CD1c-positive myeloid dendritic cell (primary cell): ENCODE measurements around the gene MSRB1.

Source experiments
- DNase-seq: peaks from one replicate; pipeline ENCODE4 v3.0.0-alpha.2; 2016; ENCODE audit errors: extremely low spot score

The MSRB1 gene

DNA sequence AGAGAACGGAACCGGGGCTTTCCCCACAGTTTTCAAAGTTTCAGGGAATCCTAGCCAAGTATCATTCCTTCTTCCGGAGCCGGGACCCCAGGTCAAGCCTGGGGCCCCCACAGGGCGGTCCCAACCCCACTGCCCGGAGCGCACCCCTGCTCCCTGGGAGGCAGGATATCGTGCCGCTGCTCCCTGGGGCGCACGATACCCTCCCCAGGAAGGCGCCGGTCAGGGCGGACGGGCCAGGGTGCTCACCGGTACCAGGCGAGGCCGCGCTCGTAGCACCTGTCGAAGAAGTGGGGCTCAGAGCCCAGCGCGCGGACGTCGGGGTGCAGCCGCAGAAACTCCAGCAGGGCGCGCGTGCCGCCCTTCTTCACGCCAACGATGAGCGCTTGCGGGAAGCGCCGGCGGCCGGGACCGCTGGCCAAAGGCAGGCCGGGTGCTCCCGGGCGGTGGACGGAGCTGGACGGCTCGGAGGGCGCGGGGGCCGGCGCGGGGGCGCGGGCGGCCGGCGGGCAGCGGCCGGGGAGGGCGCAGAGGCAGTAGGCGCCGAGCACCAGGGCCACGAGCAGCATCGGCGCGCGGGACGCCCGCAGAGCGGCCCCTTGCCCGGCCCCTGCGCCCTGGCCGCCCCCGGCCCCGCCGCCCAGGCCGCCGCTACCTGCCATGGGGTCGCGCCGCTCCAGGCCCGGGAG is 25.2 kb downstream of the MSRB1 start:
- no peak for DNase-seq

GRCh38 chr16:1917056-1917664 is 25.8 kb downstream of the MSRB1 start:
- no peak for DNase-seq

DNA sequence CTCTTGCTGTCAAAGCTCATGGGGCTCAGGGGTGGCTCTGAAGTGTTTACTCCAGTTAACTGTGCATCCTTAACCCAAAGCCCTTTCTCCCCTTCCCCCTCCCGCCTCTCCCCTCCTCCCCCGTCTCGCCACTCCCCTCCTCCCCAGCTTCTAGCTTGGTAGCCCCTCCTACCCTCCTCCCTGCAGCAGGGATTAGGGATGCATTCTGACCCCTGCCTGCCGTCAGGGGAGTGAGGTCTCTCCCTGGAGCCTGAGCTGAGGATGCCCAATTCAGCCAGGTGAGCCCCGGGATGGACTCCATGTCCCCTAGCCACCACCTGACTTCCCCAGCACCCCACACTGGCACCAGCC is 26.4 kb downstream of the MSRB1 start:
- DNase-seq = no peak

DNA sequence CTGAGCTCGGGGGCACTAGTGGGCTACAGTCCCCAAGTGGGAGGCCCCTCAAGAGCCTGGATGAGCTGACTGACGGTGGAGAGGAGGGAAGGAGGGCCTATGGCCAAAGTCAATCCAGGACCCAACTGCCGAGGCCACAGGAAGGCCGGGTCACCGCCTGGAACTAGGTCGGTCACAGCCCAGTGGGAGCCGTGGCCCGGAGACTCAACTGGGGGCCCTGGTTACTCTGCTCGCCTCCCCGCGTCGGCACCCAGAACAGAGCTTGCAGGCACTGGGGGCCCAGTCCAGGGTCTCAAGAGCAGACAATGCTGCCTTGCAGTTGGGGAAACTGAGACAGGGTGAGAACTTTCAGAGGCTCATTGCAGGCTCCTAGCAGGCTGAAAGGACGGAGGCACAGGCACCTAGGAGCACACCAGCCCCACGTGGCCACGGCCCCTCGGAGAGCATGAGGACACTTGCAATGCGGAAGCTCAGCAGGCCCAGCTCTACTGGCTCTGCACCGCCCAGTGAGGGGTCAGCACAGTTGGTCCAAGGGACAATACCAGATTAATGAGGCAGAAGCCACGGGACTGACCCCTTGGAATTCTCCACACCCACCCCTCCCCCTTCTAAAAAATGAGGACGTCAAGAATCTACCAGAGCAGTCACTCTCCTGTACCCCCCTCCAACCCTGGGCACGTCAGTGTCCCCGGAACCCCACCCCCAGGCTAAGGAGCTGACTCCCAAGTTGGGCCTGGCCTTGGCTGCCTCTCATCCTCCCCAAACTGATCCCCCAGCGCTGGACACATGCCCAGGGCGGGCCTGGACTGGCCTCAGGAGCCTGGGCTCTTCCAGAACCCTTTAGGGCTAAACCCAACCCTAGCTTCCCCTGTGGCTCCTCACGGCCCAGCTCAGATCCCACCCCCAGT is 27.0 kb downstream of the MSRB1 start:
- DNase-seq = no peak

- no peak for DNase-seq
These were observed 28.0 kb downstream of the MSRB1 start for GRCh38 chr16:1914988-1915387.

DNA sequence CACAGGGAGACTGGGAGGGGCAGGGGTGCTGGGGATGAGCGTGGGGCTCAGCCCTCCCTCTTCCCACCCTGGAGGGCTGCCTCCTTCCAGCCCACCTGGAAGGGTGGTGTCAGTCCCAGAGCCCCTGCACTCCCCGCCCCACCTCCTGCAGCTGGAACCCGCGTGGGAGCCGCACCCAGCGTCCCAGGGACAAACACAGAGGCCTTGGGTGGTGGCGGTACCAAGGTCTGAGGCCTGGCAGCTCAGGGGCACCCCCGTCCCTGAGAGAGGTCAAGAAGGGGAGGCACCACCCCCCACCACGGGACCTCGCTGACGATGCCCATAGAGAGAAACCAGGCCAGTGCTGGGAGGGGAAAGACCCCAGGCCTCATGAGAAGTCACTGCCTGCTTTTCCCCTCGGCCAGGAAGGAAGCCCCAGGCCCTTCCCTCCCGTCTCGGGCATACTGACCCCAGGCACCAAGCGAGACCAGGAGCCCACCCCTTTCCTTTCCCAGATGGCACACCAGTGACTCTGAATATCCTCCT is 28.9 kb downstream of the MSRB1 start:
- DNase-seq = no peak

DNA sequence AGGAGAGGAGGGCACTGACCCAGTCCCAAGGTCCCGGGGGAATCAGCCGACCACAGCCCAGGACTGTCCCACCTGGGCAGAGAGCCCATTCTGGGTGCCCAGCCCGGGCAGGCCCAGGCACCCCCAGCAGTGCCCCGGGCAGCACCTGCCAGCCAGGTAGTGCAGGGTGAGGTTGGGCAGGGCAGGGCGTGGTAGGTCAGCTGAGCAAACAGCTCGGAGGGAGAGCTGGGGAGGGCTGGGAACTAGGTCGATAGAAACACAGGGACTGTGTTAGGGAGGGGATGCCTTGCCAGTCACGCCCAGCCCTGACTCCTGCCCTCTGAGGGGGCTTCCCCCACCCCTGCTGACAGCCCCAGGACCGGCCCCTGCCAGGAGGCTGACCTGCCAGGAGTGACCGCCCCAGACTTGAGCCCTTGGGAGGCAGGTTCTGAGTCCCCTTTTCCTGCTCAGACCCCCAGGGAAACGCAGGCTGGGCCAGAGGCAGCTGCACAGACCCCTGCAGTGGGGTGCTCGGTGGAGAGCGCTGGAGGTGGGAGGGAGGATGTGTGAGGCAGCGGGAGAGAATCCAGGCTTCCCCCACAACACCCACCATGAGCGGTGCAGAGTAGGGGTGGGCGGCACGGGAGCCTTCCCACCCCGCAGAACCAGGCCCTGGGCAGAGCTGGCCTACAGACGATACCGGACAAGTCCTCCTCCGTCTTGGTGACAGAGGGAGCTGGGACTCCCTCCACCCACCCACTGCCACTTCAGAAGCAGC is 29.5 kb downstream of the MSRB1 start:
- DNase-seq = no peak

DNA sequence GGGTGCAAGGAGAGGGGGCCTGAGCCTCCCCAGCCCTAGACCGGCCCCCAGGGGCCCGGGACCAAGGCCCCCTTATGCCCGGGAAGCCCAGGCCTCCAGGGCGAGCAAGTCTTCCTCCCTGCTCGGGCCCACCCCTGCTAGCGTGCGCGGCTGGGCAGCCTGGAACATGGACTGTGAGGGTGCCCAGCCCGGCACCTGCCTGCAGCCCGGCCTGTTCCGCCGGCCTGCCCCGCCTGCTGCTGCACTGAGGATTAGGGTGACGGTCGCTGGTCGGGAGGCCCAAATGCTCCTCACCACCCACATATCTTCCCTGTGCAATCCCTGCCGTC is 30.8 kb downstream of the MSRB1 start:
- DNase-seq = no peak

- DNase-seq = no peak
These were observed 31.4 kb downstream of the MSRB1 start for GRCh38 chr16:1911467-1912214.

GRCh38 chr16:1909561-1910231 is 33.3 kb downstream of the MSRB1 start:
- DNase-seq = no peak

GRCh38 chr16:1908983-1909382 is 34.0 kb downstream of the MSRB1 start:
- no peak for DNase-seq

DNA sequence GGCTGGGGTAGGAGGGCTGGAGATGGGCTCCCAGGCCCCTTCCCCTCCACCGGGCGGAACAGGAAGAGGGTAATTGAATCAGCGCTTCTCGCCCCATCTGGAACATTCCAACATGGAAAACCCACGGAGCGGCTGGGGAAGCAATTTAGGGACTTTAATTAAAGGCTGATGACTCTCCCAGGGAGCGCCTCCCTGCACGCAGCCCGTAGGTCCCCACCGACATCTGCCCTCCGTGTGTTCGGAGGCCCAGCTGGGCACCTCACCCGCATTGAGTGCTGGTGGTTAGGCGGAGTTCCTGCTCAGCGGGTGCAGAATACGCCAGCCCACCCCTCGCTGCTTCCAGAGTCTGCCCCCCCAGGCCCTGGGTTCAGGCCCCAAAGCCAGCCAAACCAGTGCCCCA is 34.8 kb downstream of the MSRB1 start:
- no peak for DNase-seq

- no peak for DNase-seq
These were observed 35.7 kb downstream of the MSRB1 start for GRCh38 chr16:1907226-1907860.

DNA sequence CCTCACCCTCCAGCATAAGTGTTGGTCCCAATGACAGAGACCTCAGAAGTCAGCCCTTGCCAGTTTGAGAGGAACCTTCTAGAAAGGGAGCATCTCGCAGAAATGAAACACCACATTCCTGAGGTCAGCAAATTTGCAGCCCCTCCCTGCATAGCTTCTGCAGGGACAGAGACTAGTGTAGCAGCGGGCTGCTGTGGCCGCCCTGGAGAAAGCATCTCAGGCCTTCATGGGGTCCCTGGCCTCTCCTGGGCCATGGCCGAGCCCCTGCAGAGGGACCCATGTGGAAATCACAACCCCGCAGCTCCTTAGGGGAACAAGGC is 36.2 kb downstream of the MSRB1 start:
- DNase-seq = no peak

- no peak for DNase-seq
These were observed 36.7 kb downstream of the MSRB1 start for GRCh38 chr16:1906055-1906845.

GRCh38 chr16:1903845-1904840 is 38.9 kb downstream of the MSRB1 start:
- no peak for DNase-seq

DNA sequence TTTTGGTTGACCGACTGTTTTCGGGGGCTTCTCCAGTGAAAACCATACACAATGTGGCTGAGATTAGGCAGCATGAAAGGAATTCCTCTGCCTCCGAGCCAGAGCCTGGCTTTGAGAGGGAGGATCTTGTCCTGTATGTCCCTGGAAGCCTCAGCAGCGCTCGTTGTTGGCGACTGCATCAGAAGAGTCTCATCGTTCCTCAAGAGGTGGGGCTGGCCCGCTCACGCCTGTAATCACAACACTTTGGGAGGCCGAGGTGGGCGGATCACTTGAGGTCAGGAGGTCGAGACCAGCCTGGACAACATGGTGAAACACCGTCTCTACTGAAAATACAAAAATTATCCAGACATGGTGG is 39.8 kb downstream of the MSRB1 start:
- no peak for DNase-seq

GRCh38 chr16:1902547-1903219 is 40.3 kb downstream of the MSRB1 start:
- DNase-seq = no peak
